Islet precursor cell (in vitro differentiated cells): ENCODE results near the gene XPO5.
A peak's percentile ranks its signal among the peaks of the same experiment; 100 is the strongest.
"Not testable (repeated sequence)": the region's sequence is repeated elsewhere in the genome, so short reads cannot be mapped to it uniquely, and the experiment has no call there.

Source experiments
- DNase-seq: peaks from one replicate; pipeline ENCODE4 v3.0.0-alpha.2; 2018

XPO5 gene

GRCh38 chr6:43582911-43583310 lies 7.1 kb upstream of the XPO5 start:
- no peak for DNase-seq

DNA sequence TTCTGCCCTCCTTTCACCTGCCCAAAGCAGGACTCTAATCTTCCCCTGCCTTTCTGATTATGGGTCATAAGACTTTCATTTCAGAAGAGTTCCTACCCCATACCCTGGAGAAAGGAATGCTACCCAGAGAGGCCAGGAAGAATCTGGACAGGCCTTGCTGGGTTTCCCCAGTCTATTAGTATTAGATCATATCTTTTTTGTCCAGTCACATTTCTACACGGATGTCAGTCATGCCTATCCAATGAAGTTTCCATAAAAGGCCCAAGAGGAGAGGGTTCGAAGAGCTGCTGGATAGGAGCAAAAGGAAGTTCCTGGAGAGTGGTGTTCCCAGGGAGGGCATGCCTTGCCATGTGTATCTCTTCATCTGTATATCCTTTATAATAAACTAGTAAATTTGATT lies 3.3 kb upstream of the XPO5 start:
- no peak for DNase-seq

DNA sequence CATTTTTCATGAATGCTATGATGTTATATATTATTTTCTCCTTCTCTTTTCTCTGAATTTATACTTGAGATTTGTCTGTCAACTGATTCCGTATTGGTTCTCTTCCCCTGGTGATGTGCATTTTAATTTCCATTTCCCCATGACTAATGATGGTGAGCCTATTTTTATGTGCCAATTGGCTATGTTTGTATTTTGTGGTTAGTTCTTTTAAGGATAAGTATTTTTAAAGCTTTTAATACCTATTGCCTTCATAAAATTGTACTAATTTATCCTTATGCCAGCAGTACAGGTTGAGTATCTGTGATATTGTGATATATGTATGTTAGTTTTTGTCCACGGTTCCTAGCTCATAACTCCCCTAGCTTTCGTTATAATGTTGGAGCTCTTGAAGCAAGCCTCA lies 2.9 kb upstream of the XPO5 start:
- no peak for DNase-seq

DNA sequence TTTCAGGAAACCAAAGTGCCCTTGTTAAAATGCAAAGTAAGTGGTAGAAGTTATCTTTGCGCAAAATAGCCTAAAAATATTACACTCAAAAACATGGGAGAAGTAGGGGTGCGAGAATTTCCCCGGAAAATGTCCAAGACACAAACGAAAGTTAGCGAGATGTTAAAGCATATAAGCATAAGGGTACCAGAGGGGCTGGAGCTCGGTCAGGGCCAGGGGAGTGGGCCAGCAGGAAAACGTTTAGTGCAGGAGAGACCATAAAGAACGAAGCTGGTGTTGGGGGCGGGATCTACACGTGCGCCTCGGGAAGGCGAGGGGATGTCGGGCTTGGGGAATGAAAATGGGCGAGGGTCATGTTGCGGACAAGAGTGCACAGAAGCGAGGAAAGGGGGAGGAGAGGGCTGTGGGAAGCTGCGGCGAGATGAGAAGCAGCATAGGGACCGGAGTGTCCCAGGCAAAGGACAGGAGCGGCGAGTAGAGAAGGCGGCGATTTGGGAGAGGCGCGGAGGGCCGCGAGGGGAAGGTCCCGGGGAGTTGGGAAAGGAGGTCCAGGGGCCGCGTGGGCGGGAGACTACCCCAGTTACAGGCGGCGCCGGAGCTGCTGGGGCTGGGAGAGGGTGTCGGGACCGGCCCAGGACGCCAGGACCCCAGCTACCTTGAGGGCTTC lies 600 bp downstream of the XPO5 start:
- DNase-seq, result peak; percentile 76

DNA sequence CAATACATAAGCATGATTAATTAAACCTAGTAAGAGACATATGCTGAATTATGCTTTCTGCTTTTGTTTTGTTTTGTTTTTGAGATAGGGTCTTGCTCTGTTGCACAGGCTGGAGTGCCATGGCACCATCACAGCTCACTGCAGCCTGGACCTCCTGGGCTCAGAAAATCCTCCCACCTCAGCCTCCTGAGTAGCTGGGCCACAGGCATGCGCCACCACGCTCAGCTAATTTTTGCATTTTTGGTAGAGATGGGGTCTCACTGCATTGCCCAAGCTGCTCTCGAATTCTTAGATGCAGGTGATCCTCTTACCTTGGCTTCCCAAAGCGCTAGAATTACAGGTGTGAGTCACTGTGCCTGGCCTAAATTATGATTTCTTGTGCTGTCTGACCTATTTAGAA lies 3.8 kb downstream of the XPO5 start:
- no peak for DNase-seq

- DNase-seq, result no peak
These were observed 4.9 kb downstream of the XPO5 start for GRCh38 chr6:43570876-43571441.

DNA sequence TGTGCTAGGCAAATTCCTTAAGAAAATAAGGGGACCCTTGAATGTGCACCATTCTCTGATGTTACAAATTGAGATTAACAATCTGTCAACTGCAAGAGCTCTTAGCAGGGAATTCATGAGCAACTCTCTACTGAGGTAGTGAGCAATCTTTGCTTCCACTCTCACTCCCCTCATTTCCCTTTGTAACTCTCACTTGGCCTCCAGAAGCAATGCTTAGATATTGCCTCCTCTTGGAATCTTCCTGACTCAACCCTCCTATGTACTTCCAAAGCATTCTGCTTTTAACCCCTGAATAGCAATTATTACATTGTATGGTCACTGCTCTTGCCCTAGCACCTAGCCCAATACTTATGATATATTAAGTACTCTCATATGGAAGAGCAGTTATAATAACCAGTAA lies 16.5 kb downstream of the XPO5 start:
- DNase-seq, result no peak

DNA sequence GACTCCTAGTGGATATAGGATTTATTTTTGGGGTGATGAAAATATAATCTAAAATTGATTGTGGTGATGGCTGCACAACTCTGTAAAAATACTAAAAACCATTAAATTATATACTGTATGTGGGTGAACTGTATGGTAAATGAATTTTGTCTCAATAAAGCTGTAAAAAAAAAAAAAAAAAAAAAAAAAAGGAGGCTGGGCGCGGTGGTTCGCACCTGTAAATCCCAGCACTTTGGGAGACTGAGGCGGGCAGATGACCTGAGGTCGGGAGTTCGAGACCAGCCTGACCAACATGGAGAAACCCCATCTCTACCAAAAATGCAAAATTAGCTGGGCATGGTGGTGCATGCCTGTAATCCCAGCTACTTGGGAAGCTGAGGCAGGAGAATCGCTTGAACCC lies 18.2 kb downstream of the XPO5 start:
- DNase-seq, result not testable (repeated sequence)

GRCh38 chr6:43547222-43547621 lies 28.6 kb downstream of the XPO5 start:
- DNase-seq, result no peak

- no peak for DNase-seq
These were observed 31.4 kb downstream of the XPO5 start for GRCh38 chr6:43544461-43544860.

- no peak for DNase-seq
These were observed 33.9 kb downstream of the XPO5 start for GRCh38 chr6:43541774-43542471.

GRCh38 chr6:43540507-43540906 lies 35.3 kb downstream of the XPO5 start:
- DNase-seq, result no peak

DNA sequence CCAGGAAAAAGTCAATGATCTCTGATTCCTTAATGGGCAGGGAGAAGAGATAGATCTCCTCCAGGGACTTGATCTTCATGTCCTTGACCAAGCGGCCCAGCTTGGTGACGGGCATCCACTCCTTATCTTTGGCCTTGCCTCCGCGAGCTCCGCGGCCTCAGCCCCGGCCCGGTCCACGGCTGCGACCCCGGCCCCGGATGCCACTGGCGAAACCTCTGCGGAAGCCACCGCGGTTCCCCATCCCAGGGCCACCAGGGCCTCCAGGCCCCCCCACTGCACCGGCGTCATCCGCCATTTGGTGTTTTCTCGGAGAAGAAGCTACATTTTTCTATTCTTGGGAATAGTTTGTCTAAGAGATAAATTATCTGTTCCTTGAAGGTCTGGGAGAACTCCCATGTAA lies 36.4 kb downstream of the XPO5 start:
- not testable (repeated sequence) for DNase-seq

GRCh38 chr6:43538986-43539385 lies 36.9 kb downstream of the XPO5 start:
- DNase-seq, result not testable (repeated sequence)

GRCh38 chr6:43532201-43532600 lies 43.6 kb downstream of the XPO5 start:
- no peak for DNase-seq

DNA sequence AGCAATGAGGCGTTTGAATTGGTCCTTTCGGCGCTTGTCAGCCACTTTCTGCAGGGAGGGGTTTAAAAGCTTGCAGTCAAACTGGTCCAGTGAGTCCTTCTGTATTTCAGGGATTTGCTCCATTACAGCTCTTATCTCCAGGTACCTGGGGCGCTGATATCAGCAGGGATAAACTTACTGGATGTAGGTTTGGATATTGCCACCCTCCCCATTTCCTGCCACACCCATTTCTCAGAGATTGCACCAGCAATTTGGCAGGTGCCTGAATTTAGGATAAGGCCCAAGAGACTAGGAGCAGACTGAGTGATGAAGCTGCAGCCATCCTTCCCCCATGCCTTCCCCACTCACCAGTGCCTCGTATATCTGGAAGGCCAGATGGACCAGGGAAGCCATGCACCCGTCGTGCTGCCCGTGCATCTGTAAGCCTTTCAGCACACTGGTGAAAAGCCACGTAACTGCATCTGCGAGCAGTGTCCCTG lies 51.3 kb downstream of the XPO5 start:
- DNase-seq, result no peak

GRCh38 chr6:43523284-43523683 lies 52.6 kb downstream of the XPO5 start:
- no peak for DNase-seq

DNA sequence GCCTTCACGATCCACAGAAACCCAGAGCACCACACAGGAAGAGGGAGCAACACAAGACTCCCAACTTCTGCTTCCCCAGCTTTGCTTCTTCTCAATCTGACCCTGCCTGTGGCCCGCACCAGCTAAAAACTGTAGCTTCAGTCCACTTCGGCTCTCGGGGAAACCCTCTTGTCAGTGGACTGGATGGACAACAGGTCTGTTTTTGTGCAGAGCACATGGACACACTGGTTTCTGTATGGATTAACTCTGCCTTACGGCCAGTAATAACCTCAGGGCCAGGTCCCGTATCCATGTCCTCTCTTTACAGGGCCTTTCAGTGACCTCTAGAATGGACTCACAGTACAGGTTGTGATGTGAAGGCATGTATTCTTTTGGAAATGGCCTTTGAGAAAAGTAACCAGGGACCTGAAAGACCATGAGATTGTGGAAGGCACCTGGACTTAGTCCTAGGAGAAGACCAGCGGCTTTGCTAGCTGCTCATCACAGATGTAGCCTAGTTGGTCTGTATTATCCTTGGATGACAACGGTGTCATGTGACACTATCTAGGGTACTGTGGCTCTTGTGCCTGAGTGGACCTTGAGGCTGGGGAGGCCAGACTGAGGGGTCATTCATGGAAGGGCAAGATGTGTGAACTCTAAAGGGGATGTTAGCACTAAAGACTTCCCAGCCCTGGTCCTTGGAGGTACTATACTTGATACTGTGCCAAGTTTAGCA lies 53.1 kb downstream of the XPO5 start:
- DNase-seq, result no peak

- DNase-seq, result no peak
These were observed 54.0 kb downstream of the XPO5 start for GRCh38 chr6:43521836-43522235.

DNA sequence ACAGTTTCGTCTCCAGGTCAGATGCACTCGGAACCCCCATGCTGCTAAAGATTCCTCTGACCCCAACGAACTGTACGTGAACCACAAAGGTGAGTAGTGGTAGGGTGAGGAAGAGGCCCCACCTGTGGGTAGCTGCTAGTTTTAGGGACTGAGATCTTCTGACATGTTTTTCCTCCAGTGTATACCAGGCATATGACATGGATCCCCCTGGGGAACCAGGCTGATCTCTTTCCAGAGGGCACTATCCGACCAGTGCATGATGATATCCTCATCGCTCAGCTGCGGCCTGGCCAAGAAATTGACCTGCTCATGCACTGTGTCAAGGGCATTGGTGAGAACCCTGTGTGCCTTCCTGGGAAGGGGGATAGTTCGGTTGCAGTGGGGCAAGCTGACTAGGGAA lies 55.7 kb downstream of the XPO5 start:
- DNase-seq, result no peak

GRCh38 chr6:43517505-43518357 lies 58.1 kb downstream of the XPO5 start:
- DNase-seq, result no peak

- DNase-seq, result peak; percentile 98
These were observed 58.9 kb downstream of the XPO5 start, which contains the start of the genes POLR1C and YIPF3 for GRCh38 chr6:43516697-43517504. Gene POLR1C, plus strand, starts transcription at chr6:43517089. Its CDS starts 21 bp downstream, at chr6:43517110. Gene YIPF3, minus strand, starts transcription at chr6:43516926. Its CDS starts 119 bp downstream, at chr6:43516807.
